Heart right ventricle (tissue), 16 donors: ENCODE measurements around the gene GARNL3. TPM values are rescaled to one million over a fixed set of nuclear protein-coding genes. Genes with fewer than 3 reads are reported as not detected.

Experiments
- ATAC-seq, 8 donors: fragments of 200-7000 bp; cut with Tn5 transposase; one replicate each; pipeline ENCODE4 v1.9.1; 2020; ENCODE audit warnings: mild to moderate bottlenecking in 8 of 8, moderate library complexity in 8 of 8, moderate number of reproducible peaks in 1 of 8
- DNase-seq, 2 donors: peaks; one replicate each; pipeline ENCODE4 v3.0.0-alpha.2; 2020
- H3K27ac ChIP-seq, 10 donors: fragments of 200-600 bp; sonication (generic) in 2 of 10; one replicate each; pipeline versions ENCODE4 v1.5.0 to v1.8.0; 2020 to 2022; ENCODE audit warnings: mild to moderate bottlenecking in 3 of 10
- H3K27me3 ChIP-seq, 7 donors: fragments of 200-600 bp; one replicate each; pipeline ENCODE4 v1.8.0; 2021 to 2022; ENCODE audit warnings: mild to moderate bottlenecking in 2 of 7
- H3K36me3 ChIP-seq, 9 donors: fragments of 200-600 bp; sonication (generic) in 1 of 9; one replicate each; pipeline versions ENCODE4 v1.5.0 to v1.8.0; 2020 to 2022; ENCODE audit warnings: mild to moderate bottlenecking in 2 of 9
- H3K4me1 ChIP-seq, 9 donors: fragments of 200-600 bp; sonication (generic) in 1 of 9; one replicate each; pipeline versions ENCODE4 v1.5.0 to v1.8.0; 2020 to 2022; ENCODE audit warnings: mild to moderate bottlenecking in 4 of 9
- H3K4me3 ChIP-seq, 10 donors: fragments of 200-600 bp; sonication (generic) in 2 of 10; one replicate each; pipeline versions ENCODE4 v1.5.0 to v1.8.0; 2020 to 2022; ENCODE audit warnings: mild to moderate bottlenecking in 7 of 10, moderate library complexity in 2 of 10
- H3K9me3 ChIP-seq, 11 donors: fragments of 200-600 bp in 10 of 11; sonication (generic) in 2 of 11; one replicate each; pipeline versions ENCODE4 v1.5.0 to v1.8.0; 2013 to 2022; ENCODE audit warnings: mild to moderate bottlenecking in 2 of 11, control low read depth in 1 of 11, moderate library complexity in 1 of 11
- WGBS, 2 donors: extraction: QIAGEN DNeasy Blood & Tissue Kit; methylation state at CpG; one replicate each; pipeline ENCODE4 v1.1.7; 2013; ENCODE audit warnings: inconsistent platforms in 1 of 2; 5-methylcytosine and 5-hydroxymethylcytosine counted together
- intact Hi-C, 10 donors: fragments of 100-400 bp; cut with DNase I; formaldehyde crosslinking; loops; one replicate each; pipeline versions ENCODE4 v1.11.1 to v1.14.2; 2022
- polyA plus RNA-seq, 2 donors: library from polyadenylated mRNA; stranded (reverse); fragments of 200-250 nt; gene quantifications; one replicate each; pipeline ENCODE4 v1.2.3, GENCODE V29; 2013
- total RNA-seq, 10 donors: library from RNA; stranded (reverse); fragmentation: NEBNext Ultra II Directional in 3 of 10; extraction: Animal tissue kit (Norgen Biotek cat#: 25700) in 3 of 10; gene quantifications; one replicate each; pipeline versions ENCODE4 v1.2.1 to v1.2.4, GENCODE V29; 2021 to 2023
- TF ChIP-seq, protein P1 (sequence below), 9 donors: fragments of 200-600 bp; sonication (generic) in 2 of 9; IDR thresholded peaks; one replicate each; pipeline versions ENCODE4 v1.5.0 to v1.8.0; 2021 to 2022; ENCODE audit warnings: antibody characterized with exemption in 9 of 9, mild to moderate bottlenecking in 5 of 9, moderate library complexity in 1 of 9
- donor health status: Arrhythmogenic right ventricular cardiomyopathy.
- donor health status: ischemic (EF 13 %, LVEDD 7.1; RV severe dilation, severe dysfunction).
- donor health status: healthy with polysubstance abuse.
- donor health status: DM: no; HTN: yes; CAD: no.
- donor health status: DM: no; HTN: no; CAD: no.
- donor health status: ischemic (EF 25% LVEDD 6.9; RV normal size, moderate dysfunction).
- donor health status: ischemic (EF 25% LVEDD 5.7; RV mildly dilated, moderate dysfunction).
- donor health status: healthy.
- donor health status: DM: yes; HTN: yes; CAD: no.
- donor health status: Ischemic cardiomyopathy.
- donor health status: ischemic (EF 35%, LVEDD 5.7; RV mildly dilated, moderate dysfunction).
- donor health status: nonischemic (EF 11% LVEDD 7.7; RV severe dilation, severe dysfunction).
- donor health status: DM: yes; HTN: yes; CAD: no.
- donor health status: PGD.
- donor health status: ischemic (EF 29% LVEDD 5.4; RV normal size, mild dysfunction).
- donor health status: nonischemic (EF 23%, LVEDD 6.1; RV moderate dilation, normal function).

The GARNL3 gene
- total and polyA plus RNA-seq, 12 donors, result 3.3 to 53.1 (median 28.3) TPM

DNA sequence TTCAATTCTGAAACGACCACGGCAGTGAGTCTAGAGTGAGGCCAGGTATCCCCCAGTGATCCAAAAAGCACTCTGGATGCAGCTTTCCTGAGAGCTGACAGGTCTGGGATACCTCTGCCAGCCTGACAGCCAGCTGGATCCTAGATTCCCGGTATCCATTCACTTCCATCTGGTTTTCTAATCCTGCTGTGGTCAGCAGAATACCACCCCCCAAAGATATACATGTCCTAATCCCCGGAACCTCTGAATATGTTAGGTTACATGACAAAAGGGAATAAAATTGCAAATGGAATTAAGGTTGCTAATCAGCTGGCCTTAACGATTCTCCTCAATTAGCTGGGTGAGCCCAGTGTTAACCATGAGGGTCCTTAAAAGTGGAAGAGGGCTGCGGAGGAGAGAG lies 158.2 kb downstream of the GARNL3 start:
- intact Hi-C loops, result loop anchor here in 2 of 10 donors (10.0 kb wide), 1 partner anchor 198 kb away; no protein-coding TSS in a partner anchor
- WGBS, 2 donors, result 47 to 50% methylated on average over 6 of the region's 6 CpGs
- peak overlapping the region in 9 of 10 donors; percentile 67 to 100 (median 84) for H3K4me3 ChIP-seq
- ATAC-seq, result no peak
- H3K27ac ChIP-seq, result peak overlapping the region in 3 of 10 donors; percentile 87 to 94 (median 91)
- TF ChIP-seq, protein P1, sequence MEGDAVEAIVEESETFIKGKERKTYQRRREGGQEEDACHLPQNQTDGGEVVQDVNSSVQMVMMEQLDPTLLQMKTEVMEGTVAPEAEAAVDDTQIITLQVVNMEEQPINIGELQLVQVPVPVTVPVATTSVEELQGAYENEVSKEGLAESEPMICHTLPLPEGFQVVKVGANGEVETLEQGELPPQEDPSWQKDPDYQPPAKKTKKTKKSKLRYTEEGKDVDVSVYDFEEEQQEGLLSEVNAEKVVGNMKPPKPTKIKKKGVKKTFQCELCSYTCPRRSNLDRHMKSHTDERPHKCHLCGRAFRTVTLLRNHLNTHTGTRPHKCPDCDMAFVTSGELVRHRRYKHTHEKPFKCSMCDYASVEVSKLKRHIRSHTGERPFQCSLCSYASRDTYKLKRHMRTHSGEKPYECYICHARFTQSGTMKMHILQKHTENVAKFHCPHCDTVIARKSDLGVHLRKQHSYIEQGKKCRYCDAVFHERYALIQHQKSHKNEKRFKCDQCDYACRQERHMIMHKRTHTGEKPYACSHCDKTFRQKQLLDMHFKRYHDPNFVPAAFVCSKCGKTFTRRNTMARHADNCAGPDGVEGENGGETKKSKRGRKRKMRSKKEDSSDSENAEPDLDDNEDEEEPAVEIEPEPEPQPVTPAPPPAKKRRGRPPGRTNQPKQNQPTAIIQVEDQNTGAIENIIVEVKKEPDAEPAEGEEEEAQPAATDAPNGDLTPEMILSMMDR (IDR thresholded peaks at IDR 0.05), result no peak
- no peak for DNase-seq
- peaks cover 0 to 13% (median 0%) of the 10 kb centered on the region in 9 donors for H3K36me3 ChIP-seq
- no peaks in the 10 kb centered on the region for H3K9me3 ChIP-seq
- H3K27me3 ChIP-seq, result no peaks in the 10 kb centered on the region
- H3K4me1 ChIP-seq, result peaks cover 13 to 55% (median 36%) of the 10 kb centered on the region in 9 donors

DNA sequence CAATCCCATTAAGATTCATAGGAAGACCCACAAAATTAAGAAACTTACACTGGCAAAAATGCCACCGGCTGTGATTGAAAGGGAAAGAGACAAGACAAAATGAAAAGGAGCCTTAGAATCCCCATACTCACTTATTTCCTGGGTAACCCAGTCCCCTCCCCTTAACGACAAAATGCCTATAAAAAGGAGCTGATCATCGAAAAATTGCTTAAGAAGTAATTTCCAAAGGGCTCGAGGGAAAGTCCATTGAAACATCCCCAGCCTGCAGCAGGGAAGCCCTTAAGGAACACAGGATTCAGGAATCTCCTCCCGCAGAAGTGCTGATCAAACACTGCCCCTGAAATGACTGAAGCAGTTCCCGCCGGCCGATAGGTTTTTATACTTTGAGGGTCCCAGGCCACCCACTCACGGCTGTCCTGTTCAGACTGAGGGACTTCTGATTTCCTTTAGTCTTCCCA lies 158.9 kb downstream of the GARNL3 start:
- WGBS, 2 donors, result 1 to 2% methylated on average over 9 of the region's 9 CpGs
- Histone ChIP-seq H3K9me3 (no peaks in the 10 kb centered on the region), H3K27me3 (no peaks in the 10 kb centered on the region), H3K36me3 (peaks cover 0 to 20% (median 0%) of the 10 kb centered on the region in 9 donors), H3K4me3 (peak overlapping the region; percentile 67 to 100 (median 84)), H3K27ac (peak overlapping the region; percentile 81 to 95 (median 88)), H3K4me1 (peaks cover 13 to 54% (median 36%) of the 10 kb centered on the region in 9 donors)
- TF ChIP-seq, protein P1 (IDR thresholded peaks at IDR 0.05), result no peak
- intact Hi-C loops, result loop anchor here in 2 of 10 donors (10.0 kb wide), 1 partner anchor 199 kb away; no protein-coding TSS in a partner anchor
- ATAC-seq, result peak in 4 of 8 donors; percentile 2 to 12 (median 6)
- DNase-seq, result no peak

DNA sequence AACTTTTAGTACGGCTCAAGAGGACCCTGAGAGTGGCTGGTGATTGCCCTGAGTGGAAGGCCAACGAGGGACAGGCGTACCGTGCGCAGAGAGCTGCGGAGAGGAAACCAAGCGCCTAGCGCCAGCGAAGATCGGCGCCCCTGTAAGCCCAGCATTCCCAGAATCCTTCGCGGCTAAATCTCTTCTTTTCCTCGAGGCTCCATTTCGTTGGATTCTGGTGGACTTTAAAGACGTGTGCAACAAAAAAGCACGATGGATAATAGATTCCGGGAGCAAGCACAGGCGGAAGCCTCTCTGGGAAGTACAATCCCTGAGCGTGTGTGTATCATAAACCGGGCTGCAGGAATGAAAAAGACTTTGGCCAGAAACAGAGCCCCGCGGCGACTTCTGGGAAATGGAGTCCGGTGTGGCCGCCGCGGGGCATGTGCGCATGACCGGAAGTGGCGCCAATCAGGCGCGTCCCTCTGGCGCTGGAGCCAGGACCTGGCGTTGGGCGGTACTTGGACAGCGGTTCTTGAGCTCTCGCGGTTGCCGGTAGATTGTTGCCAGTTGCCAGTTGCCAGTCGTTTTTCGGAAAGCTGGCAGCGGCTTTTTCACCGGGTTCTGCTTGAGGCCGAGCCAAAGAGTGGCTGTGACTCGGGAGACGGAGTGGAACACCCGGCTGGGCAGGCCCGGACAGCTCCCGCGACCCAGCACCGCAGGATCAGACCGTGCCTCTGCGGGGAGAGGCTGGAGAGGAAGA lies 159.5 kb downstream of the GARNL3 start, which contains the start of gene ZNF79:
ZNF79 (plus strand) TSS at position 449 of the 742 bp plus-strand sequence. CDS start 406 bp downstream, outside the sequence.
- peak; percentile 96 to 100 (median 99) for ATAC-seq
- intact Hi-C loops, result loop anchor here in 3 of 10 donors (2.0 to 10.0 kb wide), 2 partner anchors 27 to 199 kb away; partner anchors contain the start of genes LRSAM1 (in 1 of the 3) and RPL12 (in 1 of the 3)
- Histone ChIP-seq H3K27ac (peak within 1 kb of the TSS; percentile 81 to 95 (median 88)), H3K27me3 (no peaks in the 10 kb centered on the region), H3K4me1 (peaks cover 13 to 49% (median 36%) of the 10 kb centered on the region in 9 donors), H3K9me3 (no peaks in the 10 kb centered on the region), H3K36me3 (peaks cover 0 to 26% (median 6%) of the 10 kb centered on the region in 9 donors), H3K4me3 (peak within 1 kb of the TSS; percentile 67 to 100 (median 84))
- 0% methylated on average over 54 of the region's 54 CpGs for WGBS, 2 donors
- DNase-seq, result peak; percentile 93 to 95
- TF ChIP-seq, protein P1 (IDR thresholded peaks at IDR 0.05), result peak in 1 of 9 donors; percentile 8

DNA sequence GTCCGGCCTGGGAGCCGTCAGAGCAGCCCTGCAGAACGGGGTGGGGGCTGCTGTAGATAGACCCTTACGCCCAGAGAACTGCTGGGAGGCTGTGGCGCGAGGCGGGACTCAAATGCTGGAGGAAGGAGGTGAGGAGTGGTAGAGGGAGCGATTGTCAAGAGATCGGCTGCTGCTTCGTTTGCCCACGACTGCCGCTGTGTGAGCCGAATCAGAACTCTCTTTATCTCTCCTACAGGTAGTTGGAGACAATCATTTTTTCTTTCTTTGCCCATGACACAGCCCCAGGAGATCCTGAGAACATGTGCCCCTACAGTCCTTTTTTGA lies 160.1 kb downstream of the GARNL3 start:
- DNase-seq, result no peak
- H3K36me3 ChIP-seq, result peaks cover 0 to 32% (median 11%) of the 10 kb centered on the region in 9 donors
- peak overlapping the region; percentile 81 to 95 (median 88) for H3K27ac ChIP-seq
- no peaks in the 10 kb centered on the region for H3K27me3 ChIP-seq
- ATAC-seq, result no peak
- peaks cover 13 to 48% (median 36%) of the 10 kb centered on the region in 9 donors for H3K4me1 ChIP-seq
- H3K9me3 ChIP-seq, result no peaks in the 10 kb centered on the region
- intact Hi-C loops, result loop anchor here in 3 of 10 donors (2.0 to 10.0 kb wide), 2 partner anchors 26 to 200 kb away; partner anchors contain the start of genes LRSAM1 (in 1 of the 3) and RPL12 (in 1 of the 3)
- WGBS, 2 donors, result 0 to 1% methylated on average over 13 of the region's 13 CpGs
- peak overlapping the region; percentile 67 to 100 (median 84) for H3K4me3 ChIP-seq
- TF ChIP-seq, protein P1 (IDR thresholded peaks at IDR 0.05), result no peak
